ENCODE measurements around the gene CZIB.
"Not testable (repeated sequence)": the region's sequence is repeated elsewhere in the genome, so short reads cannot be mapped to it uniquely, and the experiment has no call there.

Gene CZIB

DNA sequence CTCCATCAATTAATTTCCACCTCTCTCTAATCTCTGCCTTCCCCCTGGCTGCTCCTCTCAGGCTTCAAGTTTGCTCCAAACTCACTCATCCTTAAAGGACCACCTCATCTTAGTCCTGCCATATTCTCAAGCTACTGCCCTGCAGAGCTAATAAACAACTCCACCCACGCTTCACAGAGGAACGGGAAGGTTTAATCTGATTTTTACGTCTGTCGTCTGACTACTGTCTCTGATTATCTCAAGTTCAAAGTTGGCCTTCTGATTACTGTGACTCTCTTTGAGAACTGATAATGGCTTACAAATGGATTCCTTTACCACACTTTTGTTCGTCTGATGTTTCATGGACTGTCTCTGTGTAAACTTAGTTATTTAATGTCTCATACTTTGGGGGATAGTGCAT, 31.4 kb downstream of the CZIB start:
- DNase-seq (ENCODE audit: low read depth in 2 of 2): no peak

DNA sequence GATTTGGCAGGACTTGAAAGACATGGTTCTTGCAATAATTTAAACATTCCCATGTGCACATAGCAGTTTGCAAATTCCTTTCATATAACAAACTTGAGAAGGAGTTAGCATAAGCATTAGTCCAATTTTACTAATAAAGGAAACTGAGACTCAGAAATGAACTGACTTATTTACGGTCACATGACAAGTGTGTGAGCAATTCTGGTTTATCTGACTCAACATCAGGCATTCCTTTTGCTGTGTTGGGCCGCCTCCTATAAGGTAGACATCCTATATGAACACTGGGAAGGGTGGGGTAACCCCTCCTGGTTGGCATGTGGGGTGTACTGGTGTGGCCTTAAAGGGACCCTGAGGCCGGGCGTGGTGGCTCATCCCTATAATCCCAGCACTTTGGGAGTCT, 32.3 kb downstream of the CZIB start:
- no peak for DNase-seq (ENCODE audit: low read depth in 2 of 2)

DNA sequence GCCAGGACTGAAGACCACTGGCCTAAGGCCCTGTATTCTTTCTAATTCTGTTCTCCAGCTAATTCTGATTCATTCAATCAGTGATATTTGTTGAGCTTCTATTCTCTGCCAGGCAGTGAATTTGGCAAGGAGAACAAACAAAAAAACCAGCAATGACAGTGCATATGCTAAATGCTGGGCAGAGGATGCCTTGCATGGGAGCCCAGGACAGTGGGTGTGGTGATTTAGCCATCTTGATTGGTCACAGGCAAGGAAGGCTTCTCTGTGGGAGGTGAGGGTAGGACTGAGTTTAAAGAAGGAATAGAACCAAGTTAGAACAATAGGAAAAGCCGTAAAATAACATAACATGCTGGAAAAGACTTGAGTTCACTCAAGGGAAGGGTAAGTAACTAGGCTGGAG, 33.0 kb downstream of the CZIB start:
- no peak for DNase-seq (ENCODE audit: low read depth in 2 of 2)

DNA sequence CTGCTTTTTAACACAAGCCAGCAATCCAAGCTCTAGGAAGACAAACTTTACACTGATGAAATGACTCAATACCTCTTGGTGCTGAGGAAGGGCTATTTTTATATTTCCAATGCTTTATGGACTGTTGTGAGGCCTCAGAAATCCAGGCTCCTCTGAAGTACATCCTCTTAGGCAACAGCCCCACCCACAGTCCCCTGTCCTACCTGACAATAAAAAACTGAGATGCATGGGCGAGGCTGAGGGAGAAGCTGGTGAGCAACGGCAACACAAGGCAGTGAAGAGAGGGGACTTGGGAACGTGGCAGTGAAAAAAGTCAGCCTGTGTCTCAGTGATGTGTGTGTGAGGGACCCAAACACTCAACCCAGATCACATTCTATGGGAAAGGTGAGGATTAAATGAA, 33.9 kb downstream of the CZIB start:
- DNase-seq (ENCODE audit: low read depth in 2 of 2): no peak

DNA sequence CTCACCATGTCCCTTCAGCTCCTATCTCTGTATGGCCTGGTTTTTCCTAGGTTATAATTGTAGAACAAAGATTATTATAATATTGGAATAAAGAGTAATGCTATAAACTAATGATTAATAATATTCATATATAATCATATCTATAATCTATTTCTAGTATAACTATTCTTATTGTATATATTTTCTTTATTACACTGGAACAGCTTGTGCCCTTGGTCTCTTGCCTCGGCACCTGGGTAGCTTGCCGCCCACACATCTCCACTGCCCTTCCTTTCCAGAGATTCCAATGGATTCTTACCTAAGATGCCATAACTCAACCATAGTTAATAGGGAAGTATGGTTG, 34.5 kb downstream of the CZIB start:
- DNase-seq (ENCODE audit: low read depth in 2 of 2): not testable (repeated sequence)

DNA sequence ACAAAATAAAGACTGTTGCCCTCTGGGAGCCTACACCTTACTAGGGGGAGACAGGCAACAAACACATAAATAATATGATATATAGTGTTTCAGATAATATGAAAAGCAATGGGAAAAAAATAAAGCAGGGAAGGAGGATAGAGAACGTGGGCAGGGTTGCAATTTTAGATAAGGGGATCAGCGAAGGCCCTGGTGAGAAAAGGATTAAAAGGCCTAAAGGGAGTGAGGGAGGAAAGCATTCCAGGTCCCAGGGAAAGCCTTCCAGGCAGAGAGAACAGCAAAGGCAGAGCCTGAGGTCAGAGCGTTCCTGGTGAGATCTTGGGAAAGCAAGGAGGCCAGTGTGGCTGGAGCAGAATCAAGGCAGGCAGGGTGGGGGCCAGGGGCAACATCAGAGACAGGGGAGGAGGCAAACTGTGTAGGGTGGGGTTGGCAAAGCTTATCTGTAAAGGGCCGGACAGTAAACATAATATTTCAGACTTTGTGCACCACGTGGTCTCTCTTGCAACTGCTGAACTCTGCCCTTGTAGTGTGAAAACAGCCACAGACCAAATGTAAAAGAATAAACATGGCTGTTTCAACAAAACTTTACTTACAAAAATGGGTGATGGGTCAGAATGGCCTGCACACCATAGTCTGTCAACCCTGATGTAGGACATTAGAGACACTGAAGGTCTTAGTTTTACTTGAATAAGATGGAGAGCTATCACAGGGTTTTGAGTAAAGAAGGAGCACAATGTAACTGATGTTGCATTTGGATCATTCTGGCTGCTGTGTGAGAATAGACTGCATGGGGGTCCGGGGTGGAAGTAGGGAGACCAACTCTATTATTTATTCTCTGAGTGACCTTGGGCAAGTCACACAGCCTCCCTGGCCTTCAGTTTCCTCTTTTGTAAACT, 37.1 kb downstream of the CZIB start:
- no peak for DNase-seq (ENCODE audit: low read depth in 2 of 2)

DNA sequence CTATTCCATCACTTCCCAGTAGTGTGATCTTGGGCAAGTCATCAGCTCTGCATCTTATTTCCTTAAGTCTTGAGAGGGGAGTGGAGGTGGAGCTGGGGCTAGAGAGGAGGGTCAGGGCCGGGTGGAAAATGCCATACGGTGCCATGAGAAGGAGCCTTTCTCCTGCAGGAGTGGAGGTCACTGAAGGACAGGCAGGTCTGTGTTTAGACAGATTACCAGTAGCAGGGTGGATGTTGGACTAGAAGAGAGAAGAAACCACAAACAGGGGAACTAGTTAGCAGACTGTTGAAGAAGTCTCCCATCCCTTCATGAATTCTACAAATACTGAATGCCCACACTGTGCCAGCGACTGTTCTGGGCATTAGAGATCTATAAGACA, 37.7 kb downstream of the CZIB start:
- DNase-seq (ENCODE audit: low read depth in 2 of 2): no peak

DNA sequence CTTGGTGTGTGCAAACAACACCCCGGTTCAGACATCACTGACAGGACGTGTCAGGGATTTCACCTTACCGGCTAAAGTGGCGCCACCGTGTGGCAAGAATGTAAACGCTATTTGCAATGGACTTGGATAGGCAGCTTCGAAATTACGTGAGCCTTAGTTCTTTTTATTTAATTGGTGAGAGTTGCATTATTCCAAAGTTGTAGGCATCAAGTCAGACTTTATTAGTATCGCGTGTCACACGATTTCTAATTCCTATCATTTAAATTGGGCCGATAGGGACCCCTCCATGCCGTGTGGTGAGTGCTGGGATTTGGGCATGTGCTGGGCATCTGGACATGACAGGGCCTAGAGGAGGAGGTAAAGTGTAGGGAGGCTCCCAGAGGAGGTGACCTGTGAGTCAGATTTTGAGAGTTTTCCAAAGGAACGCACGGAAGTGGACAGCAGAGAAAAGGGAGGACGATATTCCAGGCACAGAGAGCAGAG, 38.3 kb downstream of the CZIB start:
- DNase-seq (ENCODE audit: low read depth in 2 of 2): peak in 1 of 2 experiments; percentile 40

DNA sequence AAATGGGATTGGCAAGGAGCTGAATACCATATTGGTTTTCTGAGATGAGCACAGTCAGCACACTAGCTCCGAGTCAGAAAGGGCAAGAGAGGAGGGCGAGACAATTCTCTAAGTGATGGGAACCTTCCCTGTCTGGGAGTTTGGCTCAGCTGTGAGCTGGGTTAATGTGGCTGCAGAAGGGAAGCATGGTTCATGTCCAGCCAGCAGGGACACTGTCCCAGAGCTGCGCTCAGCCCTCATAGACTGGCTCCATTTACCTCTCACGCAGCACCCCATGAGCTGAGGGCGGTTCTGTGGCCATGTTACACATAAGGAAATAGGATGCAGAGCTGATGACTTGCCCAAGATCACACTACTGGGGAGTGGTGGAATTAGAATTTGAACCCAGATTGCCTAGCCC, 39.5 kb downstream of the CZIB start:
- no peak for DNase-seq (ENCODE audit: low read depth in 2 of 2)

DNA sequence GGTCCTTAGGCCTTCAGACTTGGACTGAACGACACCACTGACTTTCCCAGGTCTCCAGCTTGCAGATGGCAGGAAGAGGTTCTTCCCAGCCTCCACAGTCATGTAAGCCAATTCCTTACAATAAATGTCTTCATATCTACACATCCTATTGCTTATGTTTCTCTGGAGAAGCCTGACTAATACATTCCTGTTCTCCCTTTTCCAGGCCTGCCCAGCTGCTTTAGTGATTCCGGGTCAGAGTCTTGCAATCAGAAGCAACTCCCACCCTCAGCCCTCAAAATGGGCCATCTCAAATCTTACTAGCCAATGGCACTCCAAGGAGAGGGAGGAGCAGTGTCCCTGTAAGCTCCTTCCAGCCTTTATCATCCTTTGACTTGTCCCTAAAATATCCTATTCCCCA, 40.2 kb downstream of the CZIB start:
- peak; percentile 42 to 52 for DNase-seq (ENCODE audit: low read depth in 2 of 2)

DNA sequence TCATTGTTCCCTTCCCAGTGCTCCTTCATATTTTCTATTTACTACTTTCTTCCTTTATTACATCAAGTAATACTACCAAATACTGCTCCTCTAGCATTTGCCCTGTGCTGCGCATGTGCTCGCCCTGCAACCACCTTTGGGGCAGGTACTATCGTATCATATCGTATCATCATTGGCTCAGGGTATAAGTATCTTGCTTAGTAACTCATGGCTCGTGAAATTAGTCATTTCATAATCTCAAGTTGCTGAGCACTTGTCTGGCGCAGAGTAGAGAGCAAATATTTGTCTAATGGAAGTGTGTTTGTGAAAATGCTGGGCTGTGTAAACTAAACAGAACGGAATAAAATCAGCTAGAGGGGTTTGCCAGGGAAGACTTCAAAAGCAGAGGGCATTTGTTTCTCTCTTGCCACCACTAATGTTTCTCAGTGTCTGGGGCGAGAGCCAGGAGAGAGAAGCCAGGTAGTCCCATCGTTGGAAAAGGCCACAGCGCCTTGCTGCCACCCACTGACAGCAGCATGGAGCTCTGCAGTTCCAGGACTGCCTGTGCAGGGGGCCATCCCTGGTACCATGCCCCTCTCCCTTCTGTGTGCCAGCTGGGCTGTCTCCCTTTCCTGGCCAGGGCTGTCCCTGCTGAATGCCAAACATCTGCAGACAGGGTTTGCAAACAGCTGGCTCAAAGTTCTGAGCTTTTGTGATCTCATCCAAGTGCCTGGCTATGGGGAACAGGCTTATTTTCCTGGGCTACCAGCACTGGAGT, 43.8 kb downstream of the CZIB start:
- DNase-seq (ENCODE audit: low read depth in 2 of 2): no peak

DNA sequence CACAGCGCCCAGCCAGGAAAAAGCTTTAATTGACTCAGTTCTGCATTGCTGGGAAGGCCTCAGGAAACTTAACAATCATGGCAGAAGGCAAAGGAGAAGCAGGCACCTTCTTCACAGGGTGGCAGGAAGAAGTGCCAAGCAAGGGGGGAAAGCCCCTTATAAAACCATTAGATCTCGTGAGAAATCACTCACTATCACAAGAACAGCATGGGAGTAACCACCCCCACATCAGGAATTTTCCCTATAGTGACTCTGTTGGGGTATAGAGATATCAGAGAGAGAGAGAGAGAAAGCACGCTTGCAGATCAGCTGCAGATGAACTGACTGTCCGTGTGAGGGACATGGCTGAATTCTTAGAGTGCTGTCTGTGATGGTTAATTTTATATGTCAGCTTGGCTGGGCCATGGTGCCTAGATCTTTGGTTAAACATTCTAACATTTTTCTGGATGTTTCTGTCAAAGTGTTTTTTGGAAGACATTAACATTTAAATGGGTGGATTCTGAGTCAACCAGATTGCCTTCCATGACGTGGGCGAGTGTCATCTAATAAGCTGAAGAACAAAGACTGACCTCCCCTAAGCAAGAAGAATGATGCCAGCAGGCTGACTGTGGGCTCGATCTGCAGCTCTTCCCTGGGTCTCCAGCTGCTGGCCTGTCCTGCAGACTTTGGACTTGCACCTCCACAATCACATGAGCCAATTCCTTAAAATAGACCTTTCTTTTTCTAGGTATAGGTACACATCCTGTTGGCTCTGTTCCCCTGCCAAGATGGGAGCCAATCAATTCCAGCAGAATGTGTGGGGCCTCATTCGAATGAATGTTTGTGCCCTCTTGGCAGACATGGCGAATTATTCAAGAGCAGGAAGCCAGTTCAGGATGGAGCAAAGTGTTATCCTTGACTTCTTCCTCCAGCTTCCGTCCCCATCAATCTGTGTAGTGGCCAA, 45.2 kb downstream of the CZIB start:
- no peak for DNase-seq (ENCODE audit: low read depth in 2 of 2)

DNA sequence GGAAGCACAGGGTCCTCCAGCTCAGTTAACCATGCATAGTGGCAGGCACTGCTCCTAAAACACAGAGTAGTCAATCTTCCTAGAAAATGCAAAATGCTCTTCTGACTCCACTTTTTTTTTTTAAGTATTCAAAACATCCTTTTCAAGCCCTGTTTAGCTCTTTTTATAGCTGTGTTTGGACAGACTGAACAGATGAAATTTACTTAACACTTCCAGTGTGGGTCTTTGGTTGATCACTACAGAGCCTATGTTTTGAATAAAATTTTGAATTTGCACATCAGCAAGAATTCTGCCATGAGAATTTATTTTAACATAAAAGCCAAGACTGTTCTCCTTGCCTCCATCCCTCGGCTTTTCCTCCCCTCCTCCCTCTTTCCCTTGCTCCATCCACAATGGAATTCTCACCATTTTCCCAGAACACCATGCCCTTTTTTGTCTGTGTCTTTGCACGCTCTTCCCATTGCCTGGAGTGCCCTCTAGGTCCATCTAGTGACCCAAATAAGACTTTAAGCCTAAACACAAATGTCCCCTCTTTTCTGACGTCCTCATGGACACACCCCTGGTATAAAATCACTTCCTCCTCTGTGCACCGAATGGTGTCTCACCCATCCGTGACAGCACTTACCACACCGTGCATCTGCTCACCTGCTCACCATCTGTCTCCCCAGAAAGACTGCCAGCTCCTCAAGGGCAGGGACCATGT, 47.9 kb downstream of the CZIB start:
- DNase-seq (ENCODE audit: low read depth in 2 of 2): peak in 1 of 2 experiments; percentile 26

DNA sequence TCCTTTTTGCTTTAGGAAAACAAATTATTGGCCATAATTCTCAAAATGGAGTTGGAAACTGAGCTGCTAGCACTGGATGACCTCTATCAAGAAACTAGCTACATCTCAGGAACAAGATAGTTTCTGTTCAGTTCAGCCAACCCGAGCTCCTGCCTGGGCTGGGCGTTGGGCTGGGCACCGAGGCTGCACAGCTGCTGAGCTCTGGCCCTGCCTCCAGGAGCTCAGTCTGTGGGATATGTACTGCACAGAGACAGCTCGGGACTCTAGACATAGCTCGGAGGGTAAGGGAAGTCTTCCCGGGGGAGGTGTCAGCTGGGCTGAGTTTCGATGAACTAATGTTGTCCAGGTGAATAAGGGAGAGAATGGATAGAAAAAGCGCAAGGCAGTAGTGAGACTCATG, 53.5 kb downstream of the CZIB start:
- DNase-seq (ENCODE audit: low read depth in 2 of 2): no peak

DNA sequence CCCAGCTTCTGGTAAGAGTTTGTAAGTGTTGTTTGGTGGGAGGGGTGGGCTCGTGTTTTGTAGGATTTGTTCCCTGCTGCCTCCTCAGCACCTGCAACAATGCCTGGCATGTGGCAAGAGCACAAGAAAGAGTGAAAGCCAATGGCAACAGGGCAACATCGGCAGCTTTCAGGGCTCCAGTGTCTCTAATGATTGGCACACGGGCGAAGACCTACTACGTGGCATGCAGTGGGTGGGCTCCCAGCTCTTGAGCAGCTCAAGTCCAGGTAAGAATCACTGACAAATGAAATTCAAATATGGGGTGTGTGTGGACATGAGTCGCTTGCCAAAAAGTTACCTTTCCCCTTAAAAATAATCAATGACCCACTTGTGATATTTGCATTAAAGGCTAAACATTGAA, 54.1 kb downstream of the CZIB start:
- DNase-seq (ENCODE audit: low read depth in 2 of 2): no peak

DNA sequence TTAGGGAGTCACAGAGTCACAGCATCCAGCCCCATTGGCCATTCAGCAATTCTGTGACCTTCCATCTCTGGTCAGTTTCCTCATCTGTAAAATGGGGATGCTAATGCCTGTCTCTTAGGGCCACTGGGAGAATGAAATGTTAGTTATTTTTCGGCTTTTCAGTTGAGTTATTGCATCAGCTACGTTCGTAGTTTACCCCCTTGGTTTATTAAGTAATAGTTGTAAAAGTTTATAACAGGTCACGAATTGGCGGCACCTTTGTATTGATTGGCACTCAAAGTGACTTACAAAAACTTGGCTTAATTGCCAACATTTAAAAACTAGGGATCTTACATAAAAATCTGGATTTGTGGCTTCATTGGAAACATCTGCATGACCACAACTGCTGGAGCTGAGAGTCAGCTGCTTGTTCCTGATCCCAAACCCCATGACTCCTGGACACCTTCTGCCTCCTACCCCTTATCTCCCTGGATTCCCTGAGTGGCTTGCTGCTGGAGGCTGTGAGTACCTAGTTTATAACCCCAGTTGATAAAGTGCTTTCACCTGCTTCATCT, 54.9 kb downstream of the CZIB start:
- no peak for DNase-seq (ENCODE audit: low read depth in 2 of 2)

Measured in fibroblast of skin of left biceps (primary cell).